HepG2 (cell line): ENCODE data around the gene THSD8. TPM values are rescaled to one million over a fixed set of nuclear protein-coding genes. Genes with fewer than 3 reads are reported as not detected.

Experiments
- ARID5B ChIP-seq: IDR thresholded peaks from 2 replicates; pipeline ENCODE4 v1.4.0; 2020; ENCODE audit warnings: mild to moderate bottlenecking, missing genetic modification reagents
- BORCS8-MEF2B ChIP-seq: sonication (generic); formaldehyde crosslinking; IDR thresholded peaks from 2 replicates; pipeline ENCODE4 v1.8.0; 2022; ENCODE audit warnings: mild to moderate bottlenecking, missing genetic modification reagents
- E2F1 ChIP-seq: sonication (generic); formaldehyde crosslinking; IDR thresholded peaks from 2 replicates; pipeline ENCODE4 v1.5.0; 2020; ENCODE audit warnings: missing genetic modification reagents
- FOXP1 ChIP-seq, 2 experiments: fragments of 450-650 bp in 1 of 2; IDR thresholded peaks; 2 replicates each; pipeline ENCODE4 v1.6.1; 2017 to 2018; ENCODE audit warnings: antibody characterized with exemption in 1 of 2
- KDM3A ChIP-seq: IDR thresholded peaks from 2 replicates; pipeline ENCODE4 v1.6.1; 2018; ENCODE audit warnings: low read depth, missing compliant biosample characterization
- MATR3 ChIP-seq: sonication (generic); formaldehyde crosslinking; IDR thresholded peaks from 2 replicates; pipeline ENCODE4 v1.4.0; 2020; ENCODE audit warnings: missing genetic modification reagents
- MLX ChIP-seq: IDR thresholded peaks from 2 replicates; pipeline ENCODE4 v1.6.1; 2016
- NFE2 ChIP-seq: sonication (generic); formaldehyde crosslinking; IDR thresholded peaks from 2 replicates; pipeline ENCODE4 v1.4.0; 2020; ENCODE audit warnings: missing genetic modification reagents
- POLR2AphosphoS2 ChIP-seq: IDR thresholded peaks from 2 replicates; pipeline ENCODE4 v1.6.1; 2011; ENCODE audit warnings: low read depth, low read length, improper control_type of control experiment
- RBM22 ChIP-seq: fragments of 200-400 bp; formaldehyde crosslinking; optimal IDR thresholded peaks from 2 replicates; pipeline ENCODE3; 2017; ENCODE audit warnings: mild to moderate bottlenecking, low read length, moderate library complexity
- RCOR2 ChIP-seq: IDR thresholded peaks from 2 replicates; pipeline ENCODE4 v1.6.1; 2016; ENCODE audit warnings: missing biosample characterization, missing genetic modification reagents
- ZNF20 ChIP-seq: sonication (generic); formaldehyde crosslinking; IDR thresholded peaks from 2 replicates; pipeline ENCODE4 v1.4.0; 2020; ENCODE audit warnings: mild to moderate bottlenecking, moderate library complexity, missing genetic modification reagents
- ZNF235 ChIP-seq: sonication (generic); formaldehyde crosslinking; IDR thresholded peaks from 2 replicates; pipeline ENCODE4 v1.8.1; 2023; ENCODE audit warnings: mild to moderate bottlenecking, missing genetic modification reagents, borderline replicate concordance
- ZNF33A ChIP-seq: sonication (generic); formaldehyde crosslinking; IDR thresholded peaks from 2 replicates; pipeline ENCODE4 v1.5.1; 2020; ENCODE audit warnings: missing genetic modification reagents, mild to moderate bottlenecking, moderate library complexity, borderline replicate concordance
- ZNF598 ChIP-seq: sonication (generic); formaldehyde crosslinking; IDR thresholded peaks from 2 replicates; pipeline ENCODE4 v1.5.1; 2020; ENCODE audit warnings: mild to moderate bottlenecking, missing genetic modification reagents, borderline replicate concordance
- ZNF775 ChIP-seq: sonication (generic); formaldehyde crosslinking; IDR thresholded peaks from 2 replicates; pipeline ENCODE4 v1.4.0; 2020; ENCODE audit warnings: missing genetic modification reagents, mild to moderate bottlenecking, moderate library complexity, borderline replicate concordance
- ZNF83 ChIP-seq: sonication (generic); formaldehyde crosslinking; IDR thresholded peaks from 2 replicates; pipeline ENCODE4 v1.4.0; 2020; ENCODE audit warnings: missing genetic modification reagents, mild to moderate bottlenecking, borderline replicate concordance
- polyA plus RNA-seq, 8 experiments: library from polyadenylated mRNA; depleted of rRNA in 3 of 8; stranded (reverse) in 7 of 8; unstranded in 1 of 8; fragments of >200 nt; fragmentation: Illumina TruSeq in 4 of 8; extraction: Trizol in 4 of 8; gene quantifications; 2 replicates each; pipeline versions ENCODE4 v1.2.1 to v1.2.3, GENCODE V29; 2011 to 2016; ENCODE audit warnings: low read depth in 4 of 8, missing spikeins in 1 of 8, mixed read lengths in 1 of 8; ENCODE audit not compliant: insufficient read depth in 1 of 8
- total RNA-seq, 5 experiments: library from RNA; depleted of rRNA; stranded (reverse); fragments of >200 nt; fragmentation: Illumina TruSeq; extraction: Trizol; gene quantifications; 2 replicates each; pipeline ENCODE4 v1.2.3, GENCODE V29; 2016; ENCODE audit warnings: low read depth in 1 of 5
- TF ChIP-seq, protein P1 (sequence below): sonication (generic); formaldehyde crosslinking; IDR thresholded peaks from 2 replicates; pipeline ENCODE4 v1.5.1; 2020; ENCODE audit warnings: mild to moderate bottlenecking, missing genetic modification reagents, moderate library complexity

THSD8 gene
- total and polyA plus RNA-seq, 2 of the 13 experiments (the other 11 are each of a cell fraction or from before 2014, with no cell fraction given) = 4.8 to 14.9 TPM

DNA sequence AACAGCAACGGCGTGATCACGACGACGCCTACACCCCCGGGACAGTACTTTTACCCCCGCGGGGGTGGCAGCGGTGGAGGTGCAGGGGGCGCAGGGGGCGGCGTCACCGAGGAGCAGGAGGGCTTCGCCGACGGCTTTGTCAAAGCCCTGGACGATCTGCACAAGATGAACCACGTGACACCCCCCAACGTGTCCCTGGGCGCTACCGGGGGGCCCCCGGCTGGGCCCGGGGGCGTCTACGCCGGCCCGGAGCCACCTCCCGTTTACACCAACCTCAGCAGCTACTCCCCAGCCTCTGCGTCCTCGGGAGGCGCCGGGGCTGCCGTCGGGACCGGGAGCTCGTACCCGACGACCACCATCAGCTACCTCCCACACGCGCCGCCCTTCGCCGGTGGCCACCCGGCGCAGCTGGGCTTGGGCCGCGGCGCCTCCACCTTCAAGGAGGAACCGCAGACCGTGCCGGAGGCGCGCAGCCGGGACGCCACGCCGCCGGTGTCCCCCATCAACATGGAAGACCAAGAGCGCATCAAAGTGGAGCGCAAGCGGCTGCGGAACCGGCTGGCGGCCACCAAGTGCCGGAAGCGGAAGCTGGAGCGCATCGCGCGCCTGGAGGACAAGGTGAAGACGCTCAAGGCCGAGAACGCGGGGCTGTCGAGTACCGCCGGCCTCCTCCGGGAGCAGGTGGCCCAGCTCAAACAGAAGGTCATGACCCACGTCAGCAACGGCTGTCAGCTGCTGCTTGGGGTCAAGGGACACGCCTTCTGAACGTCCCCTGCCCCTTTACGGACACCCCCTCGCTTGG, 9.6 kb upstream of the THSD8 start (continued):
- TF ChIP-seq NFE2 (CRISPR knock-in tag) = no peak
- no peak for TF ChIP-seq ZNF775
- no peak for TF ChIP-seq ZNF598
- TF ChIP-seq MLX (CRISPR knock-in tag) = no peak
- no peak for TF ChIP-seq ZNF33A (CRISPR knock-in tag)
- TF ChIP-seq BORCS8-MEF2B (CRISPR knock-in tag) = peak; percentile 53; the same call in 1 of the 2 replicates
- TF ChIP-seq POLR2AphosphoS2 = no peak
- no peak for TF ChIP-seq ZNF235
- no peak for TF ChIP-seq FOXP1 (IDR thresholded peaks at IDR 0.05)
- TF ChIP-seq FOXP1 (CRISPR knock-in tag; IDR thresholded peaks at IDR 0.05) = no peak
- peak; percentile 58; the same call in 1 of the 2 replicates for TF ChIP-seq KDM3A (CRISPR knock-in tag)
- no peak for TF ChIP-seq MATR3
- TF ChIP-seq ARID5B (CRISPR knock-in tag) = peak; percentile 28; the same call in 1 of the 2 replicates
- TF ChIP-seq RBM22 = no peak
- TF ChIP-seq RCOR2 (CRISPR knock-in tag) = no peak
- TF ChIP-seq, protein P1, sequence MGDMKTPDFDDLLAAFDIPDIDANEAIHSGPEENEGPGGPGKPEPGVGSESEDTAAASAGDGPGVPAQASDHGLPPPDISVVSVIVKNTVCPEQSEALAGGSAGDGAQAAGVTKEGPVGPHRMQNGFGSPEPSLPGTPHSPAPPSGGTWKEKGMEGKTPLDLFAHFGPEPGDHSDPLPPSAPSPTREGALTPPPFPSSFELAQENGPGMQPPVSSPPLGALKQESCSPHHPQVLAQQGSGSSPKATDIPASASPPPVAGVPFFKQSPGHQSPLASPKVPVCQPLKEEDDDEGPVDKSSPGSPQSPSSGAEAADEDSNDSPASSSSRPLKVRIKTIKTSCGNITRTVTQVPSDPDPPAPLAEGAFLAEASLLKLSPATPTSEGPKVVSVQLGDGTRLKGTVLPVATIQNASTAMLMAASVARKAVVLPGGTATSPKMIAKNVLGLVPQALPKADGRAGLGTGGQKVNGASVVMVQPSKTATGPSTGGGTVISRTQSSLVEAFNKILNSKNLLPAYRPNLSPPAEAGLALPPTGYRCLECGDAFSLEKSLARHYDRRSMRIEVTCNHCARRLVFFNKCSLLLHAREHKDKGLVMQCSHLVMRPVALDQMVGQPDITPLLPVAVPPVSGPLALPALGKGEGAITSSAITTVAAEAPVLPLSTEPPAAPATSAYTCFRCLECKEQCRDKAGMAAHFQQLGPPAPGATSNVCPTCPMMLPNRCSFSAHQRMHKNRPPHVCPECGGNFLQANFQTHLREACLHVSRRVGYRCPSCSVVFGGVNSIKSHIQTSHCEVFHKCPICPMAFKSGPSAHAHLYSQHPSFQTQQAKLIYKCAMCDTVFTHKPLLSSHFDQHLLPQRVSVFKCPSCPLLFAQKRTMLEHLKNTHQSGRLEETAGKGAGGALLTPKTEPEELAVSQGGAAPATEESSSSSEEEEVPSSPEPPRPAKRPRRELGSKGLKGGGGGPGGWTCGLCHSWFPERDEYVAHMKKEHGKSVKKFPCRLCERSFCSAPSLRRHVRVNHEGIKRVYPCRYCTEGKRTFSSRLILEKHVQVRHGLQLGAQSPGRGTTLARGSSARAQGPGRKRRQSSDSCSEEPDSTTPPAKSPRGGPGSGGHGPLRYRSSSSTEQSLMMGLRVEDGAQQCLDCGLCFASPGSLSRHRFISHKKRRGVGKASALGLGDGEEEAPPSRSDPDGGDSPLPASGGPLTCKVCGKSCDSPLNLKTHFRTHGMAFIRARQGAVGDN = peak; percentile 94
- peak; percentile 27; the same call in 1 of the 2 replicates for TF ChIP-seq ZNF20
- TF ChIP-seq ZNF83 (CRISPR knock-in tag) = peak; percentile 46; the same call in 1 of the 2 replicates
- 0 out of 2 replicates have a peak, but pooled peaks have one; percentile 61 for TF ChIP-seq E2F1 (CRISPR knock-in tag)
